Transverse colon (tissue), 4 donors: ENCODE results near the gene PSMG1. TPM values are rescaled to one million over a fixed set of nuclear protein-coding genes. Genes with fewer than 3 reads are reported as not detected.
A peak's percentile ranks its signal among the peaks of the same experiment; 100 is the strongest.

ENCODE experiments used
- DNase-seq: peaks from one replicate; pipeline ENCODE4 v3.0.0-alpha.2; 2019
- H3K27ac ChIP-seq, 4 donors: fragments of 200-600 bp; sonication (generic); 2 replicates each; pipeline ENCODE4 v1.5.1; 2016 to 2018; ENCODE audit warnings: inconsistent platforms in 4 of 4
- H3K27me3 ChIP-seq: fragments of 200-600 bp; sonication (generic); 2 replicates; pipeline ENCODE4 v1.5.1; 2017; ENCODE audit warnings: inconsistent platforms
- H3K36me3 ChIP-seq, 4 donors: fragments of 200-600 bp; sonication (generic); 2 replicates each; pipeline ENCODE4 v1.5.1; 2017 to 2019; ENCODE audit warnings: inconsistent platforms in 4 of 4
- H3K4me1 ChIP-seq, 4 donors: fragments of 200-600 bp; sonication (generic); 2 replicates each; pipeline ENCODE4 v1.5.1; 2017 to 2020; ENCODE audit warnings: inconsistent platforms in 4 of 4
- H3K4me3 ChIP-seq, 4 donors: fragments of 200-600 bp; sonication (generic); 1 replicate in 1 of 4; 2 replicates in 3 of 4; pipeline versions ENCODE4 v1.5.1 to v1.6.1; 2017 to 2019; ENCODE audit warnings: inconsistent platforms in 4 of 4
- H3K9me3 ChIP-seq, 2 donors: fragments of 200-600 bp; sonication (generic); 2 replicates each; pipeline ENCODE4 v1.5.1; 2017 to 2019; ENCODE audit warnings: inconsistent platforms in 2 of 2
- EP300 ChIP-seq: sonication (generic); formaldehyde crosslinking; IDR thresholded peaks from one replicate; pipeline ENCODE4 v1.6.1; 2017; ENCODE audit warnings: antibody characterized with exemption, low read depth
- POLR2A ChIP-seq: fragments of 450-650 bp; IDR thresholded peaks from one replicate; pipeline ENCODE4 v1.6.1; 2016; ENCODE audit warnings: antibody characterized with exemption, mild to moderate bottlenecking, moderate library complexity
- POLR2AphosphoS5 ChIP-seq, 3 donors: sonication (generic); formaldehyde crosslinking; IDR thresholded peaks; one replicate each; pipeline ENCODE4 v1.6.1; 2016; ENCODE audit warnings: antibody characterized with exemption in 3 of 3
- WGBS, 2 donors: methylation state at CpG; one replicate each; pipeline ENCODE4 v1.1.5; 2018; ENCODE audit warnings: low coverage in 1 of 2; 5-methylcytosine and 5-hydroxymethylcytosine counted together
- in situ Hi-C, 4 donors: fragments of 200-750 bp; cut with MboI; loops; one replicate each; pipeline versions ENCODE4 v1.15.0 to v1.15.1; 2017; ENCODE audit warnings: low sequenced_read_pairs in 3 of 4, low pct_ligation_motif_present in 1 of 4, low pct_unique_long_range_greater_than_20kb in 1 of 4
- intact Hi-C: fragments of 100-400 bp; cut with DNase I; formaldehyde crosslinking; loops from one replicate; pipeline ENCODE4 v1.15.1; 2023; ENCODE audit warnings: low total_unique reads
- total RNA-seq, 4 donors: library from RNA; depleted of rRNA; stranded (reverse); fragments of >200 nt; gene quantifications; one replicate each; pipeline ENCODE4 v1.1.0, GENCODE V29; 2016
- TF ChIP-seq, protein P1 (sequence below), 5 experiments: fragments of 200-600 bp in 3 of 5; fragments of 450-650 bp in 2 of 5; sonication (generic) in 3 of 5; IDR thresholded peaks; 1 replicate in 2 of 5; 2 replicates in 3 of 5; pipeline ENCODE4 v1.5.1; 2016 to 2017; ENCODE audit warnings: antibody characterized with exemption in 5 of 5, inconsistent platforms in 3 of 5, mild to moderate bottlenecking in 2 of 5, moderate library complexity in 1 of 5

The PSMG1 gene
- total RNA-seq, 4 donors from 2014 or later, result 7.4 to 28.1 (median 20.2) TPM

DNA sequence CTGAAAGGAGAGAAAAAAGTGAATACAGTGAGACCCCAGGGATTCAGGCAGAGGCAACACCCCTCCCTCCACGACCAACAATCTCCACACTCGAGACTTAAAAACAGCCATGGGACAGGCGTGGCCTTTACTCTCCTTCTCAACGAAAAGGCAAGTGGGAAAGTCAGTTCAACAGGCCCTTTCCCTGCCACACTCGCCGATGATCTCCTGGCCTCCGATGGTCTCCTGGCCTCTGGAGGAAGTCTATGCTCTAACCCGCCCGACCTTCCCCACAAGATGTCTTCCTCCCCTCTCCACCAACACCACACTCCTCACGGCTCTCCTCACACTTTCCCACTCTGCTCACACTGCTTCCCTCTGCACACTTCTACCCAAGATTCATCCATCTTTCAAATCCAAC lies 7.6 kb downstream of the PSMG1 start:
- Histone ChIP-seq H3K9me3 (no peaks in the 10 kb centered on the region), H3K27me3 (no peaks in the 10 kb centered on the region), H3K4me1 (peaks cover 0 to 1% (median 0%) of the 10 kb centered on the region in 4 donors), H3K27ac (no peak overlapping the region), H3K4me3 (no peak overlapping the region), H3K36me3 (peaks cover 0 to 21% (median 2%) of the 10 kb centered on the region in 4 donors)
- in situ Hi-C loops (loop anchor here in 1 of 4 donors (25.0 kb wide), 1 partner anchor 212 kb away; a partner anchor contains a TSS), intact Hi-C loops (no loop called here)
- 81 to 83% methylated on average over 1 to 10 of the region's 10 CpGs for WGBS, 2 donors
- DNase-seq, result no peak
- TF ChIP-seq, protein P1, sequence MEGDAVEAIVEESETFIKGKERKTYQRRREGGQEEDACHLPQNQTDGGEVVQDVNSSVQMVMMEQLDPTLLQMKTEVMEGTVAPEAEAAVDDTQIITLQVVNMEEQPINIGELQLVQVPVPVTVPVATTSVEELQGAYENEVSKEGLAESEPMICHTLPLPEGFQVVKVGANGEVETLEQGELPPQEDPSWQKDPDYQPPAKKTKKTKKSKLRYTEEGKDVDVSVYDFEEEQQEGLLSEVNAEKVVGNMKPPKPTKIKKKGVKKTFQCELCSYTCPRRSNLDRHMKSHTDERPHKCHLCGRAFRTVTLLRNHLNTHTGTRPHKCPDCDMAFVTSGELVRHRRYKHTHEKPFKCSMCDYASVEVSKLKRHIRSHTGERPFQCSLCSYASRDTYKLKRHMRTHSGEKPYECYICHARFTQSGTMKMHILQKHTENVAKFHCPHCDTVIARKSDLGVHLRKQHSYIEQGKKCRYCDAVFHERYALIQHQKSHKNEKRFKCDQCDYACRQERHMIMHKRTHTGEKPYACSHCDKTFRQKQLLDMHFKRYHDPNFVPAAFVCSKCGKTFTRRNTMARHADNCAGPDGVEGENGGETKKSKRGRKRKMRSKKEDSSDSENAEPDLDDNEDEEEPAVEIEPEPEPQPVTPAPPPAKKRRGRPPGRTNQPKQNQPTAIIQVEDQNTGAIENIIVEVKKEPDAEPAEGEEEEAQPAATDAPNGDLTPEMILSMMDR (IDR thresholded peaks at IDR 0.05), result no peak
- TF ChIP-seq POLR2AphosphoS5 (IDR thresholded peaks at IDR 0.05), result no peak
- TF ChIP-seq POLR2A, result no peak
- TF ChIP-seq EP300, result no peak

- in situ Hi-C loops, result loop anchor here in 1 of 4 donors (25.0 kb wide), 1 partner anchor 212 kb away; a partner anchor contains a TSS
Observed at GRCh38 chr21:39175154-39175553, 8.1 kb downstream of the PSMG1 start.

GRCh38 chr21:39173716-39174680 lies 9.3 kb downstream of the PSMG1 start:
- no peaks in the 10 kb centered on the region for H3K9me3 ChIP-seq
- WGBS, 2 donors, result 71 to 79% methylated on average over 2 to 3 of the region's 3 CpGs
- H3K36me3 ChIP-seq, result peaks cover 0 to 21% (median under 1%) of the 10 kb centered on the region in 4 donors
- in situ Hi-C loops (no loop called here), intact Hi-C loops (no loop called here)
- H3K27me3 ChIP-seq, result no peaks in the 10 kb centered on the region
- peaks cover 0 to 5% (median 0%) of the 10 kb centered on the region in 4 donors for H3K4me1 ChIP-seq
- H3K27ac ChIP-seq, result no peak overlapping the region
- no peak for DNase-seq
- no peak overlapping the region for H3K4me3 ChIP-seq
- TF ChIP-seq POLR2AphosphoS5 (IDR thresholded peaks at IDR 0.05), result no peak
- TF ChIP-seq EP300, result no peak
- no peak for TF ChIP-seq POLR2A
- TF ChIP-seq, protein P1 (IDR thresholded peaks at IDR 0.05), result no peak

More at GRCh38 chr21:39175154-39175553, 8.1 kb downstream of the PSMG1 start:
- Histone ChIP-seq H3K4me1 (no peaks in the 10 kb centered on the region), H3K4me3 (no peak overlapping the region), H3K27me3 (no peaks in the 10 kb centered on the region), H3K9me3 (no peaks in the 10 kb centered on the region), H3K36me3 (peaks cover 0 to 21% (median 2%) of the 10 kb centered on the region in 4 donors), H3K27ac (no peak overlapping the region)
- TF ChIP-seq, protein P1 (IDR thresholded peaks at IDR 0.05), result peak; percentile 39 to 53 (median 50)
- no peak for TF ChIP-seq POLR2AphosphoS5 (IDR thresholded peaks at IDR 0.05)
- WGBS, 2 donors, result 74 to 77% methylated on average over 3 to 4 of the region's 4 CpGs
- intact Hi-C loops, result no loop called here
- DNase-seq, result no peak

DNA sequence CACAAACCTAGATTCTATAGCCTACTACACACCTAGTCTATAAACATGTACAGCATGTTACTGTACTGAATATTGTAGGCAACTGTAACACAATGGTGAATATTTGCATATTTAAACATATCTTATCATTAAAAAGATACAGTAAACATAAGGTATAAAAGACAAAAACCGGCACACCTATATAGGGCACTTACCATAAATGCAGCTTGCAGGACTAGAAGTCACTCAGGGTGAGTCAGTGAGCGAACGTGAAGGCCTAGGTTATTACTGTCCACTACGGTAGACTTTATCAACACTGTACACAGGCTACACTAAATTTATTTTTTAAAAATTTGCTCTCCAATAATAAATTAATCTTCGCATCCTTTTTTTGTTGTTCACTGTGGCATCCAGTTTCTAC lies 13.3 kb downstream of the PSMG1 start:
- peaks cover 0 to 11% (median 0%) of the 10 kb centered on the region in 4 donors for H3K36me3 ChIP-seq
- H3K27ac ChIP-seq, result no peak overlapping the region
- no peaks in the 10 kb centered on the region for H3K9me3 ChIP-seq
- H3K4me3 ChIP-seq, result no peak overlapping the region
- no peak for DNase-seq
- H3K27me3 ChIP-seq, result no peaks in the 10 kb centered on the region
- WGBS, 2 donors, result 84 to 91% methylated on average over 5 of the region's 5 CpGs
- intact Hi-C loops, result no loop called here
- TF ChIP-seq, protein P1 (IDR thresholded peaks at IDR 0.05), result no peak
- TF ChIP-seq EP300, result no peak
- no peak for TF ChIP-seq POLR2AphosphoS5 (IDR thresholded peaks at IDR 0.05)
- TF ChIP-seq POLR2A, result no peak
- in situ Hi-C loops, result no loop called here
- H3K4me1 ChIP-seq, result peaks cover 0 to 5% (median 0%) of the 10 kb centered on the region in 4 donors
